Loucy (cell line): ENCODE results near the gene CTBP2.

Experiments
- CTCF ChIP-seq: fragments of 200-600 bp; sonication (generic); conservative IDR thresholded peaks from 2 replicates; pipeline ENCODE4 v1.5.1; 2014; ENCODE audit warnings: mild to moderate bottlenecking, antibody characterized with exemption, low read length
- EZH2phosphoT487 ChIP-seq: fragments of 200-600 bp; IDR thresholded peaks from 2 replicates; pipeline ENCODE4 v1.6.1; 2018; ENCODE audit warnings: antibody characterized with exemption, mild to moderate bottlenecking, moderate library complexity, borderline replicate concordance

GRCh38 chr10:125085258-125086054, 74.9 kb downstream of the CTBP2 start:
- TF ChIP-seq EZH2phosphoT487: no peak
- TF ChIP-seq CTCF: no peak
